Liver (tissue), 9 donors: ENCODE data around the gene MAD2L2. TPM values are rescaled to one million over a fixed set of nuclear protein-coding genes. Genes with fewer than 3 reads are reported as not detected.

Source experiments
- DNase-seq: peaks from one replicate; pipeline ENCODE4 v3.0.0-alpha.2; 2017; ENCODE audit warnings: low spot score
- H3K27ac ChIP-seq, 2 donors: one replicate each; pipeline ENCODE4 v1.7.0; 2013; ENCODE audit warnings: inconsistent platforms in 2 of 2, low read length in 2 of 2, control low read depth in 1 of 2, low read depth in 1 of 2, mild to moderate bottlenecking in 1 of 2
- H3K27me3 ChIP-seq, 4 donors: one replicate each; pipeline versions ENCODE4 v1.6.1 to v1.7.0; 2013; ENCODE audit warnings: low read length in 3 of 4, inconsistent platforms in 1 of 4, mild to moderate bottlenecking in 1 of 4, moderate library complexity in 1 of 4; ENCODE audit not compliant: control insufficient read depth in 4 of 4, insufficient read depth in 4 of 4
- H3K36me3 ChIP-seq, 4 donors: one replicate each; pipeline versions ENCODE4 v1.6.1 to v1.7.0; 2013; ENCODE audit warnings: low read length in 3 of 4, mild to moderate bottlenecking in 3 of 4, low read depth in 1 of 4, moderate library complexity in 1 of 4; ENCODE audit not compliant: control insufficient read depth in 4 of 4, insufficient read depth in 3 of 4
- H3K4me1 ChIP-seq, 4 donors: one replicate each; pipeline versions ENCODE4 v1.6.1 to v1.7.0; 2013; ENCODE audit warnings: low read length in 3 of 4, mild to moderate bottlenecking in 3 of 4, moderate library complexity in 1 of 4; ENCODE audit not compliant: control insufficient read depth in 4 of 4, insufficient read depth in 4 of 4
- H3K4me3 ChIP-seq, 3 donors: one replicate each; pipeline versions ENCODE4 v1.6.1 to v1.7.0; 2013; ENCODE audit warnings: low read length in 3 of 3, control low read depth in 1 of 3, low read depth in 1 of 3, mild to moderate bottlenecking in 1 of 3
- H3K9ac ChIP-seq, 2 donors: one replicate each; pipeline ENCODE4 v1.7.0; 2013; ENCODE audit warnings: low read length in 2 of 2, mild to moderate bottlenecking in 2 of 2, moderate library complexity in 2 of 2, control low read depth in 1 of 2, low read depth in 1 of 2
- H3K9me3 ChIP-seq, 4 donors: one replicate each; pipeline versions ENCODE4 v1.6.1 to v1.7.0; 2013; ENCODE audit warnings: low read length in 3 of 4; ENCODE audit not compliant: control insufficient read depth in 4 of 4
- CTCF ChIP-seq: fragments of 150-350 bp; IDR thresholded peaks from 2 replicates; pipeline ENCODE4 v1.5.1; 2017; ENCODE audit warnings: improper control_type of control experiment, low read depth, low read length; ENCODE audit not compliant: missing input control
- EGR1 ChIP-seq, 2 donors: IDR thresholded peaks; 2 replicates each; pipeline ENCODE4 v1.6.1; 2016 to 2018; ENCODE audit warnings: antibody characterized with exemption in 2 of 2, low read depth in 2 of 2
- FOXA1 ChIP-seq: IDR thresholded peaks from 2 replicates; pipeline ENCODE4 v1.6.1; 2016; ENCODE audit warnings: antibody characterized with exemption
- FOXA2 ChIP-seq: IDR thresholded peaks from 2 replicates; pipeline ENCODE4 v1.6.1; 2016; ENCODE audit warnings: antibody characterized with exemption
- GABPA ChIP-seq, 2 donors: IDR thresholded peaks in 1 of 2; conservative IDR thresholded peaks in 1 of 2; 2 replicates each; pipeline ENCODE4 v1.6.1; 2016; ENCODE audit warnings: antibody characterized with exemption in 2 of 2, mild to moderate bottlenecking in 1 of 2, moderate library complexity in 1 of 2
- HNF4A ChIP-seq, 2 donors: conservative IDR thresholded peaks; 2 replicates each; pipeline ENCODE4 v1.6.1; 2016; ENCODE audit warnings: antibody characterized with exemption in 2 of 2, mild to moderate bottlenecking in 2 of 2
- HNF4G ChIP-seq: IDR thresholded peaks from 2 replicates; pipeline ENCODE4 v1.6.1; 2016; ENCODE audit warnings: antibody characterized with exemption
- JUND ChIP-seq, 2 donors: IDR thresholded peaks; 2 replicates each; pipeline ENCODE4 v1.6.1; 2016; ENCODE audit warnings: antibody characterized with exemption in 2 of 2
- MAX ChIP-seq: IDR thresholded peaks from 2 replicates; pipeline ENCODE4 v1.6.1; 2016; ENCODE audit warnings: antibody characterized with exemption
- NR2F2 ChIP-seq: IDR thresholded peaks from 2 replicates; pipeline ENCODE4 v1.6.1; 2016; ENCODE audit warnings: antibody characterized with exemption
- RAD21 ChIP-seq, 2 donors: IDR thresholded peaks; 2 replicates each; pipeline ENCODE4 v1.6.1; 2016; ENCODE audit warnings: antibody characterized with exemption in 2 of 2, mild to moderate bottlenecking in 2 of 2
- RXRA ChIP-seq, 2 donors: IDR thresholded peaks; 2 replicates each; pipeline ENCODE4 v1.6.1; 2017 to 2018; ENCODE audit warnings: antibody characterized with exemption in 2 of 2, mild to moderate bottlenecking in 1 of 2
- SP1 ChIP-seq: IDR thresholded peaks from 2 replicates; pipeline ENCODE4 v1.6.1; 2018; ENCODE audit warnings: antibody characterized with exemption, mild to moderate bottlenecking
- TAF1 ChIP-seq: conservative IDR thresholded peaks from 2 replicates; pipeline ENCODE4 v1.6.1; 2016; ENCODE audit warnings: antibody characterized with exemption, mild to moderate bottlenecking
- WGBS: extraction: QIAGEN DNeasy Blood & Tissue Kit; methylation state at CpG from one replicate; pipeline ENCODE4 v1.1.7; 2013; 5-methylcytosine and 5-hydroxymethylcytosine counted together
- polyA plus RNA-seq, 2 donors: library from polyadenylated mRNA; stranded (reverse) in 1 of 2; unstranded in 1 of 2; fragments of 200-250 nt in 1 of 2; fragments of >200 nt in 1 of 2; fragmentation: Nextera tagmentation in 1 of 2; extraction: Ambion mirVana in 1 of 2; gene quantifications; one replicate each; pipeline versions ENCODE4 v1.2.1 to v1.2.3, GENCODE V29; 2013 to 2015
- total RNA-seq, 2 donors: library from RNA; depleted of rRNA; stranded (reverse); fragments of >200 nt; gene quantifications; one replicate each; pipeline ENCODE4 v1.2.3, GENCODE V29; 2014
- TF ChIP-seq, protein P1 (sequence below): IDR thresholded peaks from 2 replicates; pipeline ENCODE4 v1.6.1; 2016; ENCODE audit warnings: antibody characterized with exemption
- TF ChIP-seq, protein P2 (sequence below): IDR thresholded peaks from 2 replicates; pipeline ENCODE4 v1.6.1; 2016; ENCODE audit warnings: antibody characterized with exemption, mild to moderate bottlenecking
- TF ChIP-seq, protein P3 (sequence below): IDR thresholded peaks from 2 replicates; pipeline ENCODE4 v1.6.1; 2016; ENCODE audit warnings: antibody characterized with exemption
- donor health status: healthy.
- donor health status: healthy.
- donor health status: healthy.
- donor health status: healthy.
- donor health status: healthy.

Gene MAD2L2
- total and polyA plus RNA-seq, 4 donors: 17.5 to 43.1 (median 31.9) TPM

GRCh38 chr1:11645670-11646265 lies 35.2 kb downstream of the MAD2L2 start:
- TF ChIP-seq FOXA2 (no peak), NR2F2 (no peak), RXRA (IDR thresholded peaks at IDR 0.05) (no peak), HNF4G (no peak), GABPA (IDR thresholded peaks at IDR 0.05 in 1 of 2, conservative IDR thresholded peaks at IDR 0.05 in 1 of 2) (no peak), CTCF (peak; percentile 64), MAX (no peak), EGR1 (IDR thresholded peaks at IDR 0.05; ENCODE audit: low read depth in 2 of 2) (no peak), JUND (IDR thresholded peaks at IDR 0.05) (no peak), TAF1 (no peak), FOXA1 (no peak), RAD21 (IDR thresholded peaks at IDR 0.05) (peak; percentile 72 to 80)
- TF ChIP-seq, protein P1, sequence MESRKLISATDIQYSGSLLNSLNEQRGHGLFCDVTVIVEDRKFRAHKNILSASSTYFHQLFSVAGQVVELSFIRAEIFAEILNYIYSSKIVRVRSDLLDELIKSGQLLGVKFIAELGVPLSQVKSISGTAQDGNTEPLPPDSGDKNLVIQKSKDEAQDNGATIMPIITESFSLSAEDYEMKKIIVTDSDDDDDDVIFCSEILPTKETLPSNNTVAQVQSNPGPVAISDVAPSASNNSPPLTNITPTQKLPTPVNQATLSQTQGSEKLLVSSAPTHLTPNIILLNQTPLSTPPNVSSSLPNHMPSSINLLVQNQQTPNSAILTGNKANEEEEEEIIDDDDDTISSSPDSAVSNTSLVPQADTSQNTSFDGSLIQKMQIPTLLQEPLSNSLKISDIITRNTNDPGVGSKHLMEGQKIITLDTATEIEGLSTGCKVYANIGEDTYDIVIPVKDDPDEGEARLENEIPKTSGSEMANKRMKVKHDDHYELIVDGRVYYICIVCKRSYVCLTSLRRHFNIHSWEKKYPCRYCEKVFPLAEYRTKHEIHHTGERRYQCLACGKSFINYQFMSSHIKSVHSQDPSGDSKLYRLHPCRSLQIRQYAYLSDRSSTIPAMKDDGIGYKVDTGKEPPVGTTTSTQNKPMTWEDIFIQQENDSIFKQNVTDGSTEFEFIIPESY: no peak
- TF ChIP-seq, protein P2, sequence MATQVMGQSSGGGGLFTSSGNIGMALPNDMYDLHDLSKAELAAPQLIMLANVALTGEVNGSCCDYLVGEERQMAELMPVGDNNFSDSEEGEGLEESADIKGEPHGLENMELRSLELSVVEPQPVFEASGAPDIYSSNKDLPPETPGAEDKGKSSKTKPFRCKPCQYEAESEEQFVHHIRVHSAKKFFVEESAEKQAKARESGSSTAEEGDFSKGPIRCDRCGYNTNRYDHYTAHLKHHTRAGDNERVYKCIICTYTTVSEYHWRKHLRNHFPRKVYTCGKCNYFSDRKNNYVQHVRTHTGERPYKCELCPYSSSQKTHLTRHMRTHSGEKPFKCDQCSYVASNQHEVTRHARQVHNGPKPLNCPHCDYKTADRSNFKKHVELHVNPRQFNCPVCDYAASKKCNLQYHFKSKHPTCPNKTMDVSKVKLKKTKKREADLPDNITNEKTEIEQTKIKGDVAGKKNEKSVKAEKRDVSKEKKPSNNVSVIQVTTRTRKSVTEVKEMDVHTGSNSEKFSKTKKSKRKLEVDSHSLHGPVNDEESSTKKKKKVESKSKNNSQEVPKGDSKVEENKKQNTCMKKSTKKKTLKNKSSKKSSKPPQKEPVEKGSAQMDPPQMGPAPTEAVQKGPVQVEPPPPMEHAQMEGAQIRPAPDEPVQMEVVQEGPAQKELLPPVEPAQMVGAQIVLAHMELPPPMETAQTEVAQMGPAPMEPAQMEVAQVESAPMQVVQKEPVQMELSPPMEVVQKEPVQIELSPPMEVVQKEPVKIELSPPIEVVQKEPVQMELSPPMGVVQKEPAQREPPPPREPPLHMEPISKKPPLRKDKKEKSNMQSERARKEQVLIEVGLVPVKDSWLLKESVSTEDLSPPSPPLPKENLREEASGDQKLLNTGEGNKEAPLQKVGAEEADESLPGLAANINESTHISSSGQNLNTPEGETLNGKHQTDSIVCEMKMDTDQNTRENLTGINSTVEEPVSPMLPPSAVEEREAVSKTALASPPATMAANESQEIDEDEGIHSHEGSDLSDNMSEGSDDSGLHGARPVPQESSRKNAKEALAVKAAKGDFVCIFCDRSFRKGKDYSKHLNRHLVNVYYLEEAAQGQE: no peak
- H3K9ac ChIP-seq: no peak overlapping the region
- 44% methylated on average over 8 of the region's 8 CpGs for WGBS
- H3K4me1 ChIP-seq: peaks cover 7 to 28% (median 25%) of the 10 kb centered on the region in 4 donors
- no peaks in the 10 kb centered on the region for H3K36me3 ChIP-seq
- H3K9me3 ChIP-seq: no peaks in the 10 kb centered on the region
- H3K4me3 ChIP-seq: no peak overlapping the region
- no peak overlapping the region for H3K27ac ChIP-seq
- H3K27me3 ChIP-seq: no peaks in the 10 kb centered on the region
- DNase-seq: peak; percentile 85

- Histone ChIP-seq H3K27ac (no peak overlapping the region), H3K36me3 (no peaks in the 10 kb centered on the region), H3K4me3 (no peak overlapping the region), H3K4me1 (peaks cover 7 to 23% (median 20%) of the 10 kb centered on the region in 4 donors), H3K9me3 (no peaks in the 10 kb centered on the region), H3K9ac (no peak overlapping the region), H3K27me3 (no peaks in the 10 kb centered on the region)
- DNase-seq: no peak
- 96% methylated on average over 5 of the region's 5 CpGs for WGBS
- no peak for TF ChIP-seq MAX
- no peak for TF ChIP-seq GABPA (IDR thresholded peaks at IDR 0.05 in 1 of 2, conservative IDR thresholded peaks at IDR 0.05 in 1 of 2)
- TF ChIP-seq TAF1: no peak
- no peak for TF ChIP-seq EGR1 (IDR thresholded peaks at IDR 0.05; ENCODE audit: low read depth in 2 of 2)
- no peak for TF ChIP-seq NR2F2
- TF ChIP-seq CTCF: no peak
- no peak for TF ChIP-seq HNF4G
- TF ChIP-seq RXRA (IDR thresholded peaks at IDR 0.05): no peak
- no peak for TF ChIP-seq HNF4A (conservative IDR thresholded peaks at IDR 0.05)
- TF ChIP-seq SP1: no peak
- no peak for TF ChIP-seq JUND (IDR thresholded peaks at IDR 0.05)
- TF ChIP-seq, protein P3, sequence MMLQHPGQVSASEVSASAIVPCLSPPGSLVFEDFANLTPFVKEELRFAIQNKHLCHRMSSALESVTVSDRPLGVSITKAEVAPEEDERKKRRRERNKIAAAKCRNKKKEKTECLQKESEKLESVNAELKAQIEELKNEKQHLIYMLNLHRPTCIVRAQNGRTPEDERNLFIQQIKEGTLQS: no peak
Observed at GRCh38 chr1:11645270-11645669, 35.7 kb downstream of the MAD2L2 start.
